WTC11 (cell line): ENCODE data around the gene DBR1. TPM values are rescaled to one million over a fixed set of nuclear protein-coding genes. Genes with fewer than 3 reads are reported as not detected.
A peak's percentile ranks its signal among the peaks of the same experiment; 100 is the strongest.

ENCODE experiments used
- ATAC-seq: fragments of 200-7000 bp; cut with Tn5 transposase; 2 replicates; pipeline ENCODE4 v1.10.0; 2021; ENCODE audit warnings: mild to moderate bottlenecking, moderate library complexity
- CTCF ChIA-PET: fragments of 300-600 bp; sonication (Branson Sonifier 250); formaldehyde crosslinking; loops from one replicate; lab custom pipeline; 2021; ENCODE audit warnings: antibody characterized with exemption; lab: Charles Lee
- POLR2A ChIA-PET: fragments of 350-600 bp; sonication (Branson Sonifier 250); formaldehyde crosslinking; loops from one replicate; lab custom pipeline; 2021; ENCODE audit warnings: antibody characterized with exemption; lab: Charles Lee
- DNase-seq: peaks from one replicate; pipeline ENCODE4 v3.0.0; 2021; ENCODE audit warnings: low spot score
- H3K27ac Mint-ChIP-seq: 2 replicates; pipeline ENCODE4 v1.8.0; 2021; ENCODE audit warnings: mixed read lengths
- H3K27me3 Mint-ChIP-seq: 2 replicates; pipeline ENCODE4 v1.8.0; 2021; ENCODE audit warnings: low read depth, mild to moderate bottlenecking, moderate library complexity, mixed read lengths
- H3K36me3 Mint-ChIP-seq: 2 replicates; pipeline ENCODE4 v1.8.0; 2021; ENCODE audit warnings: mixed read lengths
- H3K4me1 Mint-ChIP-seq: 2 replicates; pipeline ENCODE4 v1.8.0; 2022; ENCODE audit warnings: mixed read lengths
- H3K4me3 Mint-ChIP-seq: 2 replicates; pipeline ENCODE4 v1.8.0; 2021; ENCODE audit warnings: mild to moderate bottlenecking, moderate library complexity, mixed read lengths
- H3K9me3 Mint-ChIP-seq: 2 replicates; pipeline ENCODE4 v1.8.0; 2021; ENCODE audit warnings: mixed read lengths
- FOXK1 ChIP-seq: sonication (generic); formaldehyde crosslinking; IDR thresholded peaks from 2 replicates; pipeline ENCODE4 v1.8.0; 2022; ENCODE audit warnings: mild to moderate bottlenecking, moderate library complexity, missing genetic modification reagents
- HMGA2 ChIP-seq: fragments of 250-450 bp; sonication (Bioruptor Pico); IDR thresholded peaks from 2 replicates; pipeline ENCODE4 v1.4.0; 2021; ENCODE audit warnings: mild to moderate bottlenecking, moderate library complexity
- JAZF1 ChIP-seq: fragments of 250-450 bp; sonication (Bioruptor Pico); IDR thresholded peaks from 2 replicates; pipeline ENCODE4 v1.9.0; 2021; ENCODE audit warnings: moderate library complexity, mild to moderate bottlenecking, inconsistent platforms
- JUN ChIP-seq: sonication (generic); formaldehyde crosslinking; IDR thresholded peaks from 2 replicates; pipeline ENCODE4 v1.8.0; 2023; ENCODE audit warnings: mild to moderate bottlenecking, missing genetic modification reagents
- NFE2L1 ChIP-seq: sonication (generic); formaldehyde crosslinking; IDR thresholded peaks from 2 replicates; pipeline ENCODE4 v1.8.1; 2023; ENCODE audit warnings: missing genetic modification reagents
- NR3C1 ChIP-seq: sonication (generic); formaldehyde crosslinking; conservative IDR thresholded peaks from 2 replicates; pipeline ENCODE4 v1.8.1; 2023; ENCODE audit warnings: low read depth, mild to moderate bottlenecking, missing genetic modification reagents
- SMAD4 ChIP-seq: sonication (generic); formaldehyde crosslinking; IDR thresholded peaks from 2 replicates; pipeline ENCODE4 v1.8.0; 2022; ENCODE audit warnings: mild to moderate bottlenecking, missing genetic modification reagents
- SP1 ChIP-seq: sonication (generic); formaldehyde crosslinking; conservative IDR thresholded peaks from 2 replicates; pipeline ENCODE4 v1.8.1; 2022; ENCODE audit warnings: missing genetic modification reagents
- TEAD1 ChIP-seq: sonication (generic); formaldehyde crosslinking; IDR thresholded peaks from 2 replicates; pipeline ENCODE4 v1.8.0; 2022; ENCODE audit warnings: mild to moderate bottlenecking, missing genetic modification reagents
- total RNA-seq: library from RNA; stranded (reverse); gene quantifications from 3 replicates; pipeline ENCODE4 v1.2.3, GENCODE V29; 2021
- TF ChIP-seq, protein P1 (sequence below): sonication (generic); formaldehyde crosslinking; IDR thresholded peaks from 2 replicates; pipeline ENCODE4 v1.8.0; 2023; ENCODE audit warnings: missing genetic modification reagents, mild to moderate bottlenecking, borderline replicate concordance
- TF ChIP-seq, protein P2 (sequence below): sonication (generic); formaldehyde crosslinking; conservative IDR thresholded peaks from 2 replicates; pipeline ENCODE4 v1.8.1; 2022; ENCODE audit warnings: mild to moderate bottlenecking, missing genetic modification reagents
- TF ChIP-seq, protein P3 (sequence below): sonication (generic); formaldehyde crosslinking; IDR thresholded peaks from 2 replicates; pipeline ENCODE4 v1.8.0; 2023; ENCODE audit warnings: mild to moderate bottlenecking, missing genetic modification reagents
- TF ChIP-seq, protein P4 (sequence below): sonication (generic); formaldehyde crosslinking; IDR thresholded peaks from 2 replicates; pipeline ENCODE4 v1.8.0; 2022; ENCODE audit warnings: mild to moderate bottlenecking, missing genetic modification reagents
- TF ChIP-seq, protein P5 (sequence below): fragments of 250-450 bp; sonication (Bioruptor Pico); IDR thresholded peaks from 2 replicates; pipeline ENCODE4 v1.9.0; 2021; ENCODE audit warnings: mild to moderate bottlenecking
- TF ChIP-seq, protein P6 (sequence below): fragments of 250-450 bp; sonication (Bioruptor Pico); conservative IDR thresholded peaks from 2 replicates; pipeline ENCODE4 v1.9.0; 2021; ENCODE audit warnings: mild to moderate bottlenecking
- TF ChIP-seq, protein P7 (sequence below): sonication (generic); formaldehyde crosslinking; IDR thresholded peaks from 2 replicates; pipeline ENCODE4 v1.8.1; 2023; ENCODE audit warnings: mild to moderate bottlenecking, missing genetic modification reagents
- TF ChIP-seq, protein P8 (sequence below): fragments of 200-600 bp; IDR thresholded peaks from 2 replicates; pipeline ENCODE4 v1.8.0; 2022; ENCODE audit warnings: antibody characterized with exemption

DBR1 gene
- total RNA-seq, 1 experiment from 2014 or later, result 19.3 TPM

DNA sequence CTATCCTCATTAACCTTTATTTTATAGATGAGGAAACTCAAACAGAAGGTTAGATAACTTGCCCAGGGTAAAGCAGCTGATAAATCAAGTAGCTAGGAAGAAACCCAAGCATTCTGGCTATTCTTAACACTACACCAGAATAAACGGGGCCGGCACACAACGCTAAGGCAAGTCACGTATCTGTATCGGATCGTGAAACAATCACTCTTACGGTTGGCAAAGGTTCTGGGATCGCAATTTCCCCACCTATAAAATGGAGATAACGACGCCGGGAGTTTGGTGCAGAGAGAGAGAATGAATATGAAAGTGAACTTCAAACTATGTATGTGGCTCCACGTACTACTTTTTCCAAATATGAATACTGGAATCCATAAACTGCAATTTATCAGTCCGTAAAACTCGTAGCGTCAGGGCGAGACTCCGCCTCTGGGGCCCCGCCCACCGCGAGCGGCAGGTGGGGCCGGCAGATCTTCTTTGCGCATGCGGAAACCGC is 12.1 kb upstream of the DBR1 start (continued):
- TF ChIP-seq, protein P1, sequence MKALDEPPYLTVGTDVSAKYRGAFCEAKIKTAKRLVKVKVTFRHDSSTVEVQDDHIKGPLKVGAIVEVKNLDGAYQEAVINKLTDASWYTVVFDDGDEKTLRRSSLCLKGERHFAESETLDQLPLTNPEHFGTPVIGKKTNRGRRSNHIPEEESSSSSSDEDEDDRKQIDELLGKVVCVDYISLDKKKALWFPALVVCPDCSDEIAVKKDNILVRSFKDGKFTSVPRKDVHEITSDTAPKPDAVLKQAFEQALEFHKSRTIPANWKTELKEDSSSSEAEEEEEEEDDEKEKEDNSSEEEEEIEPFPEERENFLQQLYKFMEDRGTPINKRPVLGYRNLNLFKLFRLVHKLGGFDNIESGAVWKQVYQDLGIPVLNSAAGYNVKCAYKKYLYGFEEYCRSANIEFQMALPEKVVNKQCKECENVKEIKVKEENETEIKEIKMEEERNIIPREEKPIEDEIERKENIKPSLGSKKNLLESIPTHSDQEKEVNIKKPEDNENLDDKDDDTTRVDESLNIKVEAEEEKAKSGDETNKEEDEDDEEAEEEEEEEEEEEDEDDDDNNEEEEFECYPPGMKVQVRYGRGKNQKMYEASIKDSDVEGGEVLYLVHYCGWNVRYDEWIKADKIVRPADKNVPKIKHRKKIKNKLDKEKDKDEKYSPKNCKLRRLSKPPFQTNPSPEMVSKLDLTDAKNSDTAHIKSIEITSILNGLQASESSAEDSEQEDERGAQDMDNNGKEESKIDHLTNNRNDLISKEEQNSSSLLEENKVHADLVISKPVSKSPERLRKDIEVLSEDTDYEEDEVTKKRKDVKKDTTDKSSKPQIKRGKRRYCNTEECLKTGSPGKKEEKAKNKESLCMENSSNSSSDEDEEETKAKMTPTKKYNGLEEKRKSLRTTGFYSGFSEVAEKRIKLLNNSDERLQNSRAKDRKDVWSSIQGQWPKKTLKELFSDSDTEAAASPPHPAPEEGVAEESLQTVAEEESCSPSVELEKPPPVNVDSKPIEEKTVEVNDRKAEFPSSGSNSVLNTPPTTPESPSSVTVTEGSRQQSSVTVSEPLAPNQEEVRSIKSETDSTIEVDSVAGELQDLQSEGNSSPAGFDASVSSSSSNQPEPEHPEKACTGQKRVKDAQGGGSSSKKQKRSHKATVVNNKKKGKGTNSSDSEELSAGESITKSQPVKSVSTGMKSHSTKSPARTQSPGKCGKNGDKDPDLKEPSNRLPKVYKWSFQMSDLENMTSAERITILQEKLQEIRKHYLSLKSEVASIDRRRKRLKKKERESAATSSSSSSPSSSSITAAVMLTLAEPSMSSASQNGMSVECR (CRISPR knock-in tag), result no peak
- TF ChIP-seq, protein P2, sequence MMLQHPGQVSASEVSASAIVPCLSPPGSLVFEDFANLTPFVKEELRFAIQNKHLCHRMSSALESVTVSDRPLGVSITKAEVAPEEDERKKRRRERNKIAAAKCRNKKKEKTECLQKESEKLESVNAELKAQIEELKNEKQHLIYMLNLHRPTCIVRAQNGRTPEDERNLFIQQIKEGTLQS (CRISPR knock-in tag), result no peak
- TF ChIP-seq TEAD1 (CRISPR knock-in tag), result no peak

DNA sequence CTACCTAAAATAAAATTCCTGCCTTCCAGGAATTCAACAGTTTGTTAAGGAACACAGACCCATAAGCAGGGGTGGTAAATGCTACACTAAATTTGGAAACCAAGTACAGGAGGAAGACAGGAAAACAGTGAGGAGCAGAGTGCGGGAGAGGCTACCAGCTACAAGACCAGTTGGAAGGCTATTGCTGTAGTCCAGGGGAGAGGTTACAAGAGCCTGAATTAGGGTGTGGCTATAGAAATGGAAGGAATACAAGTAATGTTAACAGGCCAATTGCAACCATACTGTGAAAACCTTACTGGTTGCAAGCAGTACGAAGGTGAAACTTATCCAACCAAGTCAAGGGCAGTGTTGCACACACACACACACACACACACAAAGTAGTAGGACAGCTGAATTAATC is 11.5 kb upstream of the DBR1 start:
- Mint-ChIP-seq H3K4me1 (peaks cover 21% of the 10 kb centered on the region), H3K27me3 (peaks cover 36% of the 10 kb centered on the region), H3K4me3 (peak overlapping the region; percentile 95), H3K36me3 (peaks cover 7% of the 10 kb centered on the region), H3K27ac (no peak overlapping the region), H3K9me3 (peaks cover 3% of the 10 kb centered on the region; the same call in 1 of the 2 replicates)
- TF ChIP-seq SMAD4 (no peak), TEAD1 (CRISPR knock-in tag) (no peak), SP1 (no peak), JUN (CRISPR knock-in tag) (no peak), FOXK1 (CRISPR knock-in tag) (no peak), NR3C1 (CRISPR knock-in tag) (no peak), NFE2L1 (CRISPR knock-in tag) (no peak), HMGA2 (no peak), JAZF1 (CRISPR knock-in tag) (no peak)
- TF ChIP-seq, protein P3, sequence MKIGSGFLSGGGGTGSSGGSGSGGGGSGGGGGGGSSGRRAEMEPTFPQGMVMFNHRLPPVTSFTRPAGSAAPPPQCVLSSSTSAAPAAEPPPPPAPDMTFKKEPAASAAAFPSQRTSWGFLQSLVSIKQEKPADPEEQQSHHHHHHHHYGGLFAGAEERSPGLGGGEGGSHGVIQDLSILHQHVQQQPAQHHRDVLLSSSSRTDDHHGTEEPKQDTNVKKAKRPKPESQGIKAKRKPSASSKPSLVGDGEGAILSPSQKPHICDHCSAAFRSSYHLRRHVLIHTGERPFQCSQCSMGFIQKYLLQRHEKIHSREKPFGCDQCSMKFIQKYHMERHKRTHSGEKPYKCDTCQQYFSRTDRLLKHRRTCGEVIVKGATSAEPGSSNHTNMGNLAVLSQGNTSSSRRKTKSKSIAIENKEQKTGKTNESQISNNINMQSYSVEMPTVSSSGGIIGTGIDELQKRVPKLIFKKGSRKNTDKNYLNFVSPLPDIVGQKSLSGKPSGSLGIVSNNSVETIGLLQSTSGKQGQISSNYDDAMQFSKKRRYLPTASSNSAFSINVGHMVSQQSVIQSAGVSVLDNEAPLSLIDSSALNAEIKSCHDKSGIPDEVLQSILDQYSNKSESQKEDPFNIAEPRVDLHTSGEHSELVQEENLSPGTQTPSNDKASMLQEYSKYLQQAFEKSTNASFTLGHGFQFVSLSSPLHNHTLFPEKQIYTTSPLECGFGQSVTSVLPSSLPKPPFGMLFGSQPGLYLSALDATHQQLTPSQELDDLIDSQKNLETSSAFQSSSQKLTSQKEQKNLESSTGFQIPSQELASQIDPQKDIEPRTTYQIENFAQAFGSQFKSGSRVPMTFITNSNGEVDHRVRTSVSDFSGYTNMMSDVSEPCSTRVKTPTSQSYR, result no peak
- TF ChIP-seq, protein P4, sequence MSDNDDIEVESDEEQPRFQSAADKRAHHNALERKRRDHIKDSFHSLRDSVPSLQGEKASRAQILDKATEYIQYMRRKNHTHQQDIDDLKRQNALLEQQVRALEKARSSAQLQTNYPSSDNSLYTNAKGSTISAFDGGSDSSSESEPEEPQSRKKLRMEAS (CRISPR knock-in tag), result no peak
- TF ChIP-seq, protein P5, sequence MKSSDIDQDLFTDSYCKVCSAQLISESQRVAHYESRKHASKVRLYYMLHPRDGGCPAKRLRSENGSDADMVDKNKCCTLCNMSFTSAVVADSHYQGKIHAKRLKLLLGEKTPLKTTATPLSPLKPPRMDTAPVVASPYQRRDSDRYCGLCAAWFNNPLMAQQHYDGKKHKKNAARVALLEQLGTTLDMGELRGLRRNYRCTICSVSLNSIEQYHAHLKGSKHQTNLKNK (CRISPR knock-in tag), result no peak
- TF ChIP-seq, protein P6, sequence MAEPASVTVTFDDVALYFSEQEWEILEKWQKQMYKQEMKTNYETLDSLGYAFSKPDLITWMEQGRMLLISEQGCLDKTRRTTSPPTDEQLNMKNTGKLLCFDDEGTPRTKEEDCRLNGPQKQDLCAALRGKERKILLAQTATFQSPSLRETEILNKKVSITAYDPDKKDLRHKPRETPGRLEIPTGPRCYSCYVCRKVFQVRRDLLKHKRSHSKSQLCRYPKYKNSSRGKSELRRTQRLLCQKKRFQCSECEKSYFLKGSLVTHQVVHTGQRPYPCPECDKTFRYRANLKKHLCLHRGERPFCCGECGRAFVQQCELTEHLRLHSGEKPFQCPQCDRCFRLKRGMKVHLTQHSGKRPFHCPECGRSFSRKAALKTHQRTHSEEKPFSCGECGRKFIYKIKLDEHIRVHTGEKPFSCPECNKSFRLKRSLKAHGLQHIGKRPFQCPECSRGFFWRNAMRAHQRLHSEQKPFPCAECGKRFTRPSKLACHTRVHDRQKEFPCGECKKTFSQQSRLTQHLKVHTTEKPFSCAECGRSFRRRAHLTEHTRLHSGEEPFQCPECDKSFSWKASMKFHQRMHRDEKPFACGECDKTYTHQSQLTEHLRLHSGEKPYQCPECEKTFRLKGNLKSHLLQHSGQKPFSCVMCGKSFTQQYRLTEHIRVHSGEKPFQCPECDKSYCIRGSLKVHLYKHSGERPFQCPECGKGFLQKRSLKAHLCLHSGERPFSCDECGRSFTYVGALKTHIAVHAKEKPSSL (CRISPR knock-in tag), result no peak
- TF ChIP-seq, protein P7, sequence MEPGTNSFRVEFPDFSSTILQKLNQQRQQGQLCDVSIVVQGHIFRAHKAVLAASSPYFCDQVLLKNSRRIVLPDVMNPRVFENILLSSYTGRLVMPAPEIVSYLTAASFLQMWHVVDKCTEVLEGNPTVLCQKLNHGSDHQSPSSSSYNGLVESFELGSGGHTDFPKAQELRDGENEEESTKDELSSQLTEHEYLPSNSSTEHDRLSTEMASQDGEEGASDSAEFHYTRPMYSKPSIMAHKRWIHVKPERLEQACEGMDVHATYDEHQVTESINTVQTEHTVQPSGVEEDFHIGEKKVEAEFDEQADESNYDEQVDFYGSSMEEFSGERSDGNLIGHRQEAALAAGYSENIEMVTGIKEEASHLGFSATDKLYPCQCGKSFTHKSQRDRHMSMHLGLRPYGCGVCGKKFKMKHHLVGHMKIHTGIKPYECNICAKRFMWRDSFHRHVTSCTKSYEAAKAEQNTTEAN (CRISPR knock-in tag), result no peak
- TF ChIP-seq, protein P8, sequence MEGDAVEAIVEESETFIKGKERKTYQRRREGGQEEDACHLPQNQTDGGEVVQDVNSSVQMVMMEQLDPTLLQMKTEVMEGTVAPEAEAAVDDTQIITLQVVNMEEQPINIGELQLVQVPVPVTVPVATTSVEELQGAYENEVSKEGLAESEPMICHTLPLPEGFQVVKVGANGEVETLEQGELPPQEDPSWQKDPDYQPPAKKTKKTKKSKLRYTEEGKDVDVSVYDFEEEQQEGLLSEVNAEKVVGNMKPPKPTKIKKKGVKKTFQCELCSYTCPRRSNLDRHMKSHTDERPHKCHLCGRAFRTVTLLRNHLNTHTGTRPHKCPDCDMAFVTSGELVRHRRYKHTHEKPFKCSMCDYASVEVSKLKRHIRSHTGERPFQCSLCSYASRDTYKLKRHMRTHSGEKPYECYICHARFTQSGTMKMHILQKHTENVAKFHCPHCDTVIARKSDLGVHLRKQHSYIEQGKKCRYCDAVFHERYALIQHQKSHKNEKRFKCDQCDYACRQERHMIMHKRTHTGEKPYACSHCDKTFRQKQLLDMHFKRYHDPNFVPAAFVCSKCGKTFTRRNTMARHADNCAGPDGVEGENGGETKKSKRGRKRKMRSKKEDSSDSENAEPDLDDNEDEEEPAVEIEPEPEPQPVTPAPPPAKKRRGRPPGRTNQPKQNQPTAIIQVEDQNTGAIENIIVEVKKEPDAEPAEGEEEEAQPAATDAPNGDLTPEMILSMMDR, result no peak
- POLR2A ChIA-PET, result interaction anchor here (1.2 to 1.6 kb wide), 2 partner anchors 12 to 248 kb away, joined by 4 to 6 read pairs; partner anchors contain the start of genes DBR1 and ESYT3
- ATAC-seq (no peak), DNase-seq (no peak)
- CTCF ChIA-PET, result interaction anchor here (1.5 kb wide), 1 partner anchor 85 kb away, joined by 3 read pairs; no protein-coding TSS in a partner anchor
